Urothelium cell line (cell line): ENCODE data around the gene PPM1A.
A peak's percentile ranks its signal among the peaks of the same experiment; 100 is the strongest.
"Not testable (repeated sequence)": the region's sequence is repeated elsewhere in the genome, so short reads cannot be mapped to it uniquely, and the experiment has no call there.

Experiments
- DNase-seq: peaks from one replicate; pipeline ENCODE4 v3.0.0; 2011; ENCODE audit warnings: low spot score, mixed read lengths
- FAIRE-seq: peaks from 2 replicates; lab custom pipeline; 2011; peaks lifted over from hg19 to GRCh38; lab: Jason Lieb, UNC

PPM1A gene

DNA sequence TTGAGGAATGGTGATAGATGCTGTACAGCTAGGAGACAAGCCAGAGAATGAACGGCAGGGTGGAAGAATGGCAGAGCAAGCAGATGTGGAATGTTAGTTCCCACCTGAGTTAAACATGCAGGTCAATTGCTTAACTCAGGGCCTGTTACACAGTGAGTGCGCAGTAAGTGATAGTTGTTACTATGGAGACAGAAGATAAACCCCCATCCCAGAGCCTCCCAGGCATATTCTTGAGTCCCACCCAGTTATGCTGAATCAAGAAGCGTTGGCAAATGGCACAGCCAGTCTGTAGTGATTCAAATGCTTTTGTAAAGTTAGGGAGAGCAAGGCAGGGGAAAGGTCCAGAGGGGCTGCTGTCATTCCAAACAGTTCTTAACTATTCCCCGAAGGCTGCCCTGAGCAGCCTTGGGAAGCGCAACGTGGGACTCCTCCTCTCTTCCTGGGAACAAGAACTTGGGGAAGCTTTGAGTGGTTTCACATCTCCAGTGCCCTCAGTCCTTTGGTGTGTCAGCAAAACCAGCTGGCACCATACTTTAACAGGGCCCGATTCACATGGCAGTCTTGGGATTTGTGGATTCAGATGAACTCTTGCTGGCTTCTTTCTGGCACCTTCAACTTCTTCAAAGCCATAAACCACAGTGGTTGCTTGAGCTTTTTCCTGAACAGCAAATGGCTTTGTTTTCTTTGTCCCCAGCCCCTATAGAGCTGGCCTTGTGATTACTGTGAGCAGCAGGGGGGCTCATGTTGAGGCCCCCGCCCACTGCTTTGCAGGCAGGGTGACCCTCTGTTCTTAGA, 66.4 kb downstream of the PPM1A start:
- no peak for FAIRE-seq
- DNase-seq: no peak

DNA sequence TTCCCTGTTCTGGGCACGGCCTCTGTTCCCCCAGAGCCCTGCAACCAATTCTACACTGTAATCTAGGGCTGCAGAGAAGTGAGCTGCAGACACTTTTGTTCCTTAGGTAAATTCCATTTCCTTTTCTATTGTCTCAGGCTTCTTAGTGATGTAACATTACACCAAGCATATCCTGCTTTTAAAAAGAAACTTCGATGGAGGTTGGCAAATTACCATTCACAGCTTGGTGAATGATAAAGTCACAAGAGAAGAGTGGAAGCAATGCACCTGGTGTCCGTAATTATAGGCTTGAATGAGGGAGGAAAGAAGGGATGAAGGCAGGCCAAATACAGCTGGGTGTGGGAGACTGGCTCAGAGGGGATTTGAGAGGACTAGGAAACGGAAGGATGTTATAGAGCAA, 68.6 kb downstream of the PPM1A start:
- DNase-seq (no peak), FAIRE-seq (no peak)

DNA sequence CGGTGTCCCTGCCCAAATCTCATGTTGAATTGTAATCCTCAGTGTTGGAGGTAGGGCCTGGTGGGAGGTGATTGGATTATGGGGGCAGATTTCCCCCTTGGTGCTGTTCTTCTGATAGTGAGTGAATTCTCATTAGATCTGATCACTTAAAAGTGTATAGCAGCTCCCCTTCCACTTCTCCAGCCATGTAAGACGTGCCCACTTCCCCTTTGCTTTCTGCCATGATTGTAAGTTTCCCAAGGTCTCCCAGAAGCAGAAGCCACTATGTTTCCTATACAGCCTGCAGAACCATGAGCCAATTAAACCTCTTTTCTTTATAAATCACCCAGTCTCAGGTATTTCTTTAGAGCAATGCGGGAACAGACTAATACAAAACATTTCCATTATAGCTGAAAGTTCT, 71.8 kb downstream of the PPM1A start:
- FAIRE-seq: not testable (repeated sequence)

DNA sequence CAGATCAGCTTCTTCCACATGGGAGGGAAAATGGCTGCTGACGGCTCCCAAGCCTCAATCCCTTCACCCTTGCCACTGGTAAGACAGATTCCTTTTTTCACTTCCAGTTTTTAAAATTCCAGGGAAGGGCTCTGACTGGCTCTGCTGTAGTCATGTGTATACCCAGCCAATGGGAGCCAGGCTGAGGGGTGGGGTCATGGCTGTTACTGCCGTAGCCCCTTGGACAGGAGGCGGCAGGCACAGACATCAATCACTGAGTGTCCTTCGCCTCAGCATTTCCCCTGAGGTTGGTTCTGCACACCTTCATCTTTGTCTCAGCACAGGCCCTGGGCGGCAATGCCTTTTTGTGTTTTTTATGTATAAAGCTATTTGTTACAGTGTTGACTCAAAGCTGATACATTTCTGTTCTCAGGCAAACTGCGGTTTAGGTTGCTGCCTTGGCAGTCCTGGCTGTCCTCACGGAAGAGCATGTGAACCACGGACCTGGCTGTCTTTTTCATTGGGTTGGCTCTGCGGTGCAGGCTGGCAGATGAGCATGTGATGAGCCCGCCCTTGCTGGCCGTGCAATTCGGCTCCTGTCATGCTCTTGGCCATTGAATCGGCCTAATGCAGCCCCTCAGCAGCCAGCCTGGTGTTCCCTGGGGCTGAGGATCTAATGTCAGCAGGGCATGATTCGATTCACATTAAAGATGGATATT, 74.3 kb downstream of the PPM1A start:
- no peak for DNase-seq
- peak; percentile 94 for FAIRE-seq

More for the DNA sequence above, 71.8 kb downstream of the PPM1A start:
- DNase-seq: not testable (repeated sequence)

DNA sequence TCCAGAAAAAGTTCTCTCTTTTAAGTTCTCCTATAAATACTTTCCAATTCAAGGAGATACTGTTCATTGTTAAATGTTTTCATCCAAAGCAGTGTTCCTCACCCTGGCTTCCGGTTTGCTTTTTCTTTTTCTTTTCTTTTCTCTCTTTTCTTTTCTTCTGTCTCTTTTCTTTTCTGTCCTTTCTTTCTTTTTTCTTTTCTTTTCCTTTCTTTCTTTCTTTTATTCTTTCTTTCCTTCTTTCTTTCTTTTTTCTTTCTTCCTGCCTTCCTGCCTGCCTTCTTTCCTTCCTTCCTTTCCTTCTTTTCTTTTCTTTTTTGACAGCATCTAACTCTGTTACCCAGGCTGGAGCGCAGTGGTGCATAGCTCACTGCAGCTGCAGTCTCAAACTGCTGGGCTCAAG, 75.8 kb downstream of the PPM1A start:
- FAIRE-seq (no peak), DNase-seq (no peak)

DNA sequence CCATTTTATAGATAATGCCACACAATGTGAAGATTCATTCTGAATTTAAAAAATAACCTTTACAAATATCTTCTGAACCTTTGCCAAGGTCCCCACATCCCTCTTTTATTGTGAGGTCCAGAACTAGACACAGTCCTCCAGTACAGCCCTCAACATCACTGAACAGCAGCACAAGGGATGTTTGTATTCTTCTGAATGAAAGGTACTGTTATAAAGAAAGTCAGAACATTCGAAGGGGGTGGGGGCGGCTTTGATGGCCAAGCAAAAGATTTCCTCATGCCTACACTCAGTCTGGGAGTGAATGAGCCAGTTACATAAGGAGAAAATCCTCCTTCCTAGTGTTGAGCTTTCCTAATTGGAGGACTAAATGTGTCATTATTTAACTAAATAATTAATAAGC, 77.3 kb downstream of the PPM1A start:
- DNase-seq (no peak), FAIRE-seq (no peak)

DNA sequence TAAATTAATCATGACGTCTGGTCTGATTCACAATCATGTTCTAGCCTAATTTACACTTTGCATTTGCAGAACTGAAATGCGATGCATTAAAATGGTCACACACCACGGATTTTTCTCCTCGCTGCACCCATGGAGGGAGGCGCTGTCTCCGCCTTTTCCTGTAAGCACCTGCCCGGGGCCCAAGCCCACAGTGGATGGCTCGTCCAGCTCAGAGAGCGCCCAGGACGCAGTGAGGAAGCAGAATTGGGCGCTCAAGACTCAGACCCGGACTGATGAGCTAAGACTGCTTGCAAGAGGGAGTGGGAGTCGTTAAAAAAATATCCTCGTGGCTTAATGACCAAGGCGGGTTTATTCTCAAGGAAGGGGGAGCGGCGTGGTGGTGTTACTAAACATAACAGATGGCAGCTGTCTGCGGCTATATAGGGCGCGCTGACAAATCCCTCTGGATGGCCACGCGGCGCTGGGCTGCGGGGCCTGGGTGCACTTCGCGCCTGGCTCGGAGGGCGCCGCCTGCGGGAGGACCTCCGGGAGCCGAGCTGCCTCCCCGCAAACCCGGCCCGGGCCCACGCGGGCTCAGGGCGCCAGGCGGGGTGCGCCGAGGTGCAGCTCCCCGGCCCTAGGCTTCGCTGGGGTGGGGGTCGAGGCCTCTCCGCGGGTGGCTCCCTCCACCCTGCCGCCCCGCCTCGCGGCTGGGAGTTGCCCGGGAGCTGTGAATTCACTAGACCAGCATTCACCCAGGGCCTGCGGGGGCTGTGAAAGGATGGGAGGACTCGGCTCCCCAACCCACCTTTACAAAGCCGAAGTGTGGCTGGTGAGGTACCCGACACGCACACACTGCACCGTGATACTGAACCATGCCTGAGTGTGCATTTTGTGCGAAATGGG, 78.7 kb downstream of the PPM1A start:
- FAIRE-seq (peak; percentile 40), DNase-seq (no peak)

DNA sequence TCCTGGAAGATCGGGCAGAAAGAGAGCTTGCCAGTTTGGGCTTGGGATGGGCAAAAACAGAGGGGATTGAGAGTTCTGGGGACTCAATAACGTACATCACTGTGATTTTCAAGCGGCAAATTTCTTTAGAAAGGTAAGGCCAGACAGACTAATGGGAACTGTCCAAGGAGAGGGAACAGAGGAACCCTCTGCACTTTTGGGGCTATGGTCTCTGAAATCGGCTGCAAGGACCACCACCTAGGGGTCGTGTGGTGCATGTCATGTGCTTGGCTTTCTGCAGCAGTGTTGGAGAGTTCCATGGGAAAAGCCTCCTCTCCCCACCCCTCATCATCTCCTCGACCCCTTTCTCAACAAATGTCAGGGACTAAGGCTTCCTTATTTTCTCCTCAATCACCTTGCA, 79.6 kb downstream of the PPM1A start:
- DNase-seq: no peak
- FAIRE-seq: no peak

DNA sequence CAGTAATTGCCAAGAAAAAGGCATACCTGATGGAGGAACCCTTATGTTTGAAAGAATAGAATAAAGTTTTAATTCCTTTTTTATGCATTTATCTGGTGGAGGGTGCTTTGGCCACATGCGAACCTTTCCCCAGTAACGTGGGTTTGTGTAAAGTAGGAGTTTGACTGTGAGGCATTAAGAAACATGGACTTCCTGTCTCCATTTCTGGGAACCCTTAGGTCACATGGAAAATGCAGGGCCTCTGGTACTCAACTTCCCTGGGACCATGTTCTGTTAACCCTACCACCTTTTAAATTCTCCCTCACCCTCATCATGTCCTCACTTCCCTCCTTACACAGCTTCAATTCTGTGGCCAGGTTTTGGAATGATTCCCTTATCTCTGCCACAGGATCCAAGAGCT, 80.3 kb downstream of the PPM1A start:
- DNase-seq (no peak), FAIRE-seq (peak; percentile 63)

DNA sequence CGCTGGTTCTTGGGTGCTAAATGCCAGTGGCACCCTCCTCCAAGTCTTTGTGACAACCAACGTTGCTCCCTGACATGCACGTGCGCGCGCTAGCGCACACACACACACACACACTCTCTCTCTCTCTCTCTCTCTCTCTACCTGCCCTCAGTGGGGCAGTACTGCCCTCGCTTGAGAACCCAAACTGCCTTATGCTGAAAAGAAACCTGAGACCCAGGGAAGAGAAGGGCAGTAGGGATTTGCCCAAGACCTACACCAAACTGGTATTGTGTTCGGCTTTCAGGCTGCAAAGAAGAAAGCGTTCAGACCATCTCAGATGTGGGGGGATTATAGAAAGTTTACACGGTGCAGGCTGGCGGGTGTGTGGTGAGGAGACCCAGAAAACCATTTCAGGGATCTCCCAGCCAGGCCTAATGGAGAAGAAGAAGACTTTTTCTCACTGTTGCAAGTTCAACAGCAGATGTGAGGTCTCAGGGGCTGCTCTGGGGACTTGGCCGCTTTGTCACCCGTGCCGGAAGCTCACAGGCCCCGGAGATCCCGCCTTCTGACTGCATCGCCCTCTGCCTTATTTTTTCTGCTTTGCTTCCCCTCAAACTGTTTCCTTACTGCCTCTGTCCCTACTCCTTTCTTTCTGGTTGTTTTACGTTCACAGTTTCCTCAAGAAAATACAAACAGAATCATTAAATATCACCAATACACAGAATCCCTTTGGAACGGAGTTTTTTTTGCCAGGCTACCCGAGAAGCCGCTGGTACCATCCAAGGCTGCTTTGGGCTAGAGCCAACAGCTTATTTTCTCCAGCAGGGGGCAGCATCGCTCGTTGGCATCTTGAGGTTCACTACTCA, 82.4 kb downstream of the PPM1A start:
- DNase-seq: peak; percentile 88
- FAIRE-seq: peak; percentile 98

DNA sequence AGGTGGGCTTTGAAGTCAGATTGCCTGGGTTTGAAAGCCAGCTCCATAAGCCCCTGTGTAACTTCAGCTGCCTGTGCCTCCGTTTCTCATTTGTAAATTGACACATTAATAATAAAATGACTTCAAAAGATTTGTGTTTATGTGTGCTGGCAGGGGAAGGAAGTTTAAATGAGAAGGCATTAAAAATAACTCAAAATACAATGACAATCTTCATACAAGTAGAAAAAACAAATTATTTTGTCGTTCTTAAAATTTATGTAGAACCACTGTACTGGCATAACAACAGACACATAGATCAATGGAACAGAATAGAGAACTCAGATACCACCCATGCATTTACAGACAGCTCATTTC, 83.0 kb downstream of the PPM1A start:
- FAIRE-seq: no peak
- DNase-seq: no peak

DNA sequence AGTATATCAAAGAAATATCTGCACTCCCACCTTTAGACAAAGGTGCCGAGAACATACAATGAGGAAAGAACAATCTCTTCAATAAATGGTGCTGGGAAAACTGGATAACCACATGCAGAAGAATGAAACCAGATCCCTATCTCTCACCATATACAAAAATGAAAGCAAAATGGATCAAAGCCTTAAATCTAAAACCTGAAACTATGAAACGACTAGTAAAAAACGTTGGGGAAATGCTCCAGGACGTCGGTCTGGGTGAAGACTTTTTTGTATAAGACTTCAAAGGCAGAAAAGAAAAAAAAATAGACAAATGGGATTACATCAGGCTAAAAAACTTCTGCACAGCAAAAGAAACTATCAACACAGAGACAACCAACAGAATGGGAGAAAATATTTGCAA, 83.8 kb downstream of the PPM1A start:
- DNase-seq (no peak), FAIRE-seq (no peak)

DNA sequence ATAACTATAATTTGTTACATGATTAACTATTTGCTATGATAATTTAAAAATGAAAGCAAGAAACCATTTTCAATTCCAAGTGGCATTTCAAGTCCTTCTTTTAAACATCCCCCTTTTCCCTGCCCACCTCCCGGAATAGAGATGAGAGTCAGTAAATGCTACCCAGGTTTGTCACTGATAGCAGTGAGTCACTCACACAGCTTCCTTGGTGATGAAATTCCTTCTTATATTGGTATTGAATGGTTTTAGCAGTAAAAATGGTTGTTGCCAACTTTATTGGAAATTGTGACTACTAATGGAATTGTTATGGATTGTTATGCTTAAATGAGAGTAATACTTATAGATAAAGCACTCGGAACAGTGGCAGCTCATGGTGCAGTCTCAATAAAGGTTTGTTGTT, 90.5 kb downstream of the PPM1A start:
- FAIRE-seq: no peak
- DNase-seq: no peak

DNA sequence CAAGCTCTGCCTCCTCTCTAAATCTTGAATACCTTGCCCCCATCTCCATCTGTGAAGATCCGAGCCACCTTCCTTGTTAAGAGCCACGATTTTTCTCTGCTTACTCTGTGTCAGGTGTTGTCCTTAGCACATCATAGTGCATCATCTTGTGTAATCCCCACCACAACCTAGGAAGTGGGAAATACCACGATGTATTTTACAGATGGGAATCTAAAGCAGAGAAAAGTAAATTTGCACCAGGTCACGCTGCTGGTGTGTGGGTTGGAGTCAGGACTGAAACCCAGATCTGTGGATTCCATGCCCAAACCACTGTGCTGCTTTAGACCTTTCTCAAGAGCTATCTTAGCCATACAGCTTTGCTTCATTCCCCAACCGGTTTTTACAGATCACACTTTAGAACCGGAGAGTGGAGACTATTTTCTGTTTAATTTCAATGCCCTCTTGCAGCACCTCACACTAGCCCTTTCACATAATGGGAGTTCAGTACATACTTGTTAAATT, 94.6 kb downstream of the PPM1A start:
- FAIRE-seq (peak; percentile 65), DNase-seq (no peak)

DNA sequence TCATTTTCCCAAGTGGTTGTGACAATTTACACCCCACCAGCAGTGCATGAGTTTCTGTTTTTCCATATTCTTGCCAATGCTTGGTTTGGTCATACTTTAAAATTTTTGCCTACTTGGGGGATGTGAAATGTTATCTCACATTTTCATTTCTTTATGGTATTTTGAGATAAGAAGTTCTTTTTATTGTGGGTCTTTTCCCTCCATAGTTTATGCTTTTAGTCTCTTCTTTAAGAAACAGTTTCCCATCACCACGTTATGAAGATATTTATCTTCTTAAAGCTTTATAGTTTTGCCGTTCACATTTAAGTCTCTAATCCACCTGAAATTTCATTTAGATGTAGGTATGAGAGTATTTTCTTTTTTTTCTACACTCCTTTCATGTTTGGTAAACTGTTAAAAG, 95.7 kb downstream of the PPM1A start:
- no peak for DNase-seq
- FAIRE-seq: no peak

DNA sequence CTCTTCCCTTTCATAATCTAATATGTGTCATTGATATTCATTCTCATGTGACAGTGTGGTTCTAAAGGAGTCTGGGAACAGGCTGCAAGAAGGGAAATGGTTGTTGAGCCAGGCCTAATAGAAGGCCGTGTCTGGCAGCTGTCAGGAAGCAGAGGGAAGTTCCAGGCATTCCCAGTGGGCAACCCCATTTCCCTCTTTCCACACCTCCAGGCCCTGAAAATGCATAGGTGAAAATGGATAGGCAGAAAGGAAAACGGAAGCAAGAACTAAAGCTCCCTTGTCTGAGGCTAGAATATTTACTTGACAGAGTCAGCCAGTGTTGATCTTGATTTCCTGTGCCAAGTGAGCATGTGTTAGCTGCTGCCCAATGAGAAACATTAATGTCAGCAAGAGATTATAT, 97.7 kb downstream of the PPM1A start:
- DNase-seq (no peak), FAIRE-seq (peak; percentile 77)

DNA sequence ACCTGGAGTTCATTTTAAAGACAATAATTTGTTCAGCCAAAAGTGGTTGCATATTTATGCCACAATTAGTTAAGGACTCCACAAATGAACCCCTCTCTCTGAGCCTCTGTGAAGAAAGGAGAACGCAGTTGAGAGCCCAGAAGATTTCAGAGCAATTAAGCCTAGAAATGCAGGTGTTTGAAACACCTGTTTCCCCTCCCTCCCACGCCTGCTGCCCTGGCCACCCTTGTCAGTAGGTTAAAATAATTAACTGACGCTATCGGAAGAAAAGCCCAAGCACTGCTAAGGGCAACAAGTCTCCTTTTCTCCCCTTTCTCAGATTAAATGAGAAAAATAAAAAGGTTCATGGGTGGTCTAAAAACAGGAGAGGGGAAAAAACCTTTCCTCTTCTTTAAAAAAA, 99.2 kb downstream of the PPM1A start:
- DNase-seq (no peak), FAIRE-seq (no peak)
